Gastrocnemius medialis (tissue), 4 donors: ENCODE measurements around the gene SLC10A3. TPM values are rescaled to one million over a fixed set of nuclear protein-coding genes. Genes with fewer than 3 reads are reported as not detected.

ENCODE experiments used
- ATAC-seq, 2 donors: fragments of 150-250 bp; one replicate each; pipeline ENCODE4 v1.9.1; 2016
- DNase-seq, 2 donors: peaks; one replicate each; pipeline ENCODE4 v3.0.0-alpha.2; 2019
- H3K27ac ChIP-seq, 4 donors: fragments of 200-600 bp; sonication (generic); 1 replicate in 1 of 4; 2 replicates in 3 of 4; pipeline ENCODE4 v1.5.1; 2016 to 2018; ENCODE audit warnings: mild to moderate bottlenecking in 2 of 4, moderate library complexity in 1 of 4
- H3K27me3 ChIP-seq, 3 donors: fragments of 200-600 bp; sonication (generic) in 2 of 3; 1 replicate in 1 of 3; 2 replicates in 2 of 3; pipeline versions ENCODE4 v1.5.1 to v1.6.0; 2016 to 2019; ENCODE audit warnings: mild to moderate bottlenecking in 1 of 3, moderate library complexity in 1 of 3
- H3K36me3 ChIP-seq, 2 donors: fragments of 200-600 bp; sonication (generic) in 1 of 2; one replicate each; pipeline ENCODE4 v1.5.1; 2017 to 2018
- H3K4me1 ChIP-seq, 2 donors: fragments of 200-600 bp; sonication (generic) in 1 of 2; one replicate each; pipeline ENCODE4 v1.5.1; 2016 to 2017; ENCODE audit warnings: mild to moderate bottlenecking in 2 of 2
- H3K4me3 ChIP-seq, 4 donors: fragments of 200-600 bp; sonication (generic) in 3 of 4; 1 replicate in 1 of 4; 2 replicates in 3 of 4; pipeline ENCODE4 v1.5.1; 2016 to 2019; ENCODE audit warnings: mild to moderate bottlenecking in 2 of 4
- H3K9me3 ChIP-seq, 3 donors: fragments of 200-600 bp; sonication (generic) in 2 of 3; 1 replicate in 1 of 3; 2 replicates in 2 of 3; pipeline ENCODE4 v1.5.1; 2016 to 2019
- POLR2A ChIP-seq, 2 donors: fragments of 450-650 bp; IDR thresholded peaks; one replicate each; pipeline ENCODE4 v1.6.1; 2017; ENCODE audit warnings: antibody characterized with exemption in 2 of 2, mild to moderate bottlenecking in 2 of 2, moderate library complexity in 2 of 2
- in situ Hi-C, 4 donors: fragments of 200-750 bp; cut with MboI; loops; one replicate each; pipeline versions ENCODE4 v1.15.0 to v1.8.0; 2017; ENCODE audit warnings: low sequenced_read_pairs in 4 of 4
- intact Hi-C: fragments of 100-400 bp; cut with DNase I; formaldehyde crosslinking; loops from one replicate; pipeline ENCODE4 v1.15.1; 2023; ENCODE audit warnings: low total_unique reads
- total RNA-seq, 4 donors: library from RNA; depleted of rRNA; stranded (reverse); fragments of >200 nt; gene quantifications; one replicate each; pipeline versions ENCODE4 v1.1.0 to v1.2.3, GENCODE V29; 2016
- TF ChIP-seq, protein P1 (sequence below), 5 experiments: fragments of 450-650 bp in 3 of 5; fragments of 200-600 bp in 2 of 5; sonication (generic) in 2 of 5; IDR thresholded peaks in 4 of 5; conservative IDR thresholded peaks in 1 of 5; 1 replicate in 4 of 5; 2 replicates in 1 of 5; pipeline ENCODE4 v1.5.1; 2016 to 2019; ENCODE audit warnings: antibody characterized with exemption in 5 of 5, mild to moderate bottlenecking in 3 of 5, moderate library complexity in 3 of 5

SLC10A3 gene
- total RNA-seq, 4 donors from 2014 or later: 11.8 to 33.3 (median 21.0) TPM

DNA sequence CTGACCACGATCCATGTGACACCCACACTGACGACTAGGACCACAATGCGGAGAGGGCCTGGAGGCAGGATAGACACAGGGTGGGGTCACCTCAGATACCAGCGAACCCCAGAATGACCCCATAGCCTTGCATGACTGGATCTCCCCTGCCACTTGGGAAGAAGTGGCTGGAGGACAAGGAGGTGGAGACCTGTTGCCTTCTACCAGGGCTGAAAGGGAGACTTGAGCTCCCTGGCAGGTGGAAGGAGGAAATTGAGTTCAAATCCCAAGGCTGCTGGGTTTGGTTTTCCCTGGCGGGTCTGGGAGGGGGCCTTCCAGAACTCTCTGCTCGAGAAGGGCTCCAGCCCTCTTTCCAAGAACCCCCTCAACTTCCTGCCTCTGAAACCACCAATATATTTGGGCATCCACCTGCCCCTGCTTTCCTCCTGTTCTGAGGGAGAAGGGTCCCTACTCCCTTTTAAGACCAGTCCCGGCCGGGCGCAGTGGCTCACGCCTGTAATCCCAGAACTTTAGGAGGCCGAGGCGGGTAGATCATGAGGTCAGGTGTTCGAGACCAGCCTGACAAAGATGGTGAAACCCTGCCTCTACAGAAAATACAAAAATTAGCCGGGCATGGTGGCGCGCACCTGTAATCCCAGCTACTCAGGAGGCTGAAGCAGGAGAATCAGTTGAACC lies 22.6 kb upstream of the SLC10A3 start:
- Histone ChIP-seq H3K27me3 (no peaks in the 10 kb centered on the region), H3K9me3 (no peaks in the 10 kb centered on the region), H3K27ac (no peak overlapping the region), H3K36me3 (no peaks in the 10 kb centered on the region), H3K4me1 (peaks cover 0 to 12% of the 10 kb centered on the region in 2 donors), H3K4me3 (no peak overlapping the region)
- in situ Hi-C loops: no loop called here
- ATAC-seq: no peak
- no peak for DNase-seq
- intact Hi-C loops: loop anchor here (10.0 kb wide), 1 partner anchor 588 kb away; the partner anchor contains the start of gene ARHGAP4
- TF ChIP-seq, protein P1, sequence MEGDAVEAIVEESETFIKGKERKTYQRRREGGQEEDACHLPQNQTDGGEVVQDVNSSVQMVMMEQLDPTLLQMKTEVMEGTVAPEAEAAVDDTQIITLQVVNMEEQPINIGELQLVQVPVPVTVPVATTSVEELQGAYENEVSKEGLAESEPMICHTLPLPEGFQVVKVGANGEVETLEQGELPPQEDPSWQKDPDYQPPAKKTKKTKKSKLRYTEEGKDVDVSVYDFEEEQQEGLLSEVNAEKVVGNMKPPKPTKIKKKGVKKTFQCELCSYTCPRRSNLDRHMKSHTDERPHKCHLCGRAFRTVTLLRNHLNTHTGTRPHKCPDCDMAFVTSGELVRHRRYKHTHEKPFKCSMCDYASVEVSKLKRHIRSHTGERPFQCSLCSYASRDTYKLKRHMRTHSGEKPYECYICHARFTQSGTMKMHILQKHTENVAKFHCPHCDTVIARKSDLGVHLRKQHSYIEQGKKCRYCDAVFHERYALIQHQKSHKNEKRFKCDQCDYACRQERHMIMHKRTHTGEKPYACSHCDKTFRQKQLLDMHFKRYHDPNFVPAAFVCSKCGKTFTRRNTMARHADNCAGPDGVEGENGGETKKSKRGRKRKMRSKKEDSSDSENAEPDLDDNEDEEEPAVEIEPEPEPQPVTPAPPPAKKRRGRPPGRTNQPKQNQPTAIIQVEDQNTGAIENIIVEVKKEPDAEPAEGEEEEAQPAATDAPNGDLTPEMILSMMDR (IDR thresholded peaks at IDR 0.05 in 4 of 5, conservative IDR thresholded peaks at IDR 0.05 in 1 of 5): no peak
- no peak for TF ChIP-seq POLR2A (IDR thresholded peaks at IDR 0.05)

DNA sequence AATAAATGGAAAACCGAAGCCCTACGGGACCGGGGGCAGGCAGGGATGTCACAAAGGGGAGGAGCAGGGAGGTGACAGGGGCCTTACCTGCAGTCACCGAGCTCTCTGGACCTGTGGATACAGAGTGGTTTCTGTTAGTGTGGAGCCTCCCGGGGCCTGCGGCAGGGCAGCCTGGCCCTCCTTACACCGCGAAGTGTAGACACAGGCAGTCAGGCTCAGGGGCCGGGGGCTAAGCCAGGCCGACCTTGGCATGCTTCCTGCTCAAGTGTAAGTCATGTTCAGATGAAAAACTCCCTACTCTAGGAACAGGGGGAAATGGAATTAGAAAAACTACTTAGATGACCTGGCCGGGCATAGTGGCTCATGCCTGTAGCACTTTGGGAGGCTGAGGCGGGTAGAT lies 21.3 kb upstream of the SLC10A3 start:
- intact Hi-C loops (loop anchor here (10.0 kb wide), 1 partner anchor 587 kb away; the partner anchor contains the start of gene ARHGAP4), in situ Hi-C loops (no loop called here)
- ATAC-seq: no peak
- DNase-seq: no peak
- Histone ChIP-seq H3K36me3 (no peaks in the 10 kb centered on the region), H3K4me1 (peaks cover 0 to 9% of the 10 kb centered on the region in 2 donors), H3K4me3 (no peak overlapping the region), H3K27me3 (no peaks in the 10 kb centered on the region), H3K9me3 (no peaks in the 10 kb centered on the region), H3K27ac (no peak overlapping the region)
- no peak for TF ChIP-seq POLR2A (IDR thresholded peaks at IDR 0.05)
- TF ChIP-seq, protein P1 (IDR thresholded peaks at IDR 0.05 in 4 of 5, conservative IDR thresholded peaks at IDR 0.05 in 1 of 5): no peak

DNA sequence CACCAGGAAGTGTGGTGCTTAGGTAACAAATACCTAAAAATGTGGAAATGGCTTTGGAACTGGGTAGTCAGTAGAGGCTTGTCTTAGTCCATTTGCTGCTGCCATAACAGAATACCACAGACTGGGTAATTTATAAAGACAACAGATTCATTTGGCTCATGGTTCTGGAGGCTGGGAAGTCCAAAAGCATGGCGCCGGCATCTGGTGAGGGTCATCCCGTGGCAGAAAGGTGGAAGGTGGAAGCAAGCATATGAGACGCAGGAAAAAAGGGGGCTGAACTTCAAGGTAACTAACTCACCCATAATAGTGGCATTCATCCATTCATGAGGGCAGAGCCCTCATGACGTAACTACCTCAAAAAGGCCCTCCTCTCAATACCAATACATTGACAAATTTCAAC lies 19.0 kb upstream of the SLC10A3 start:
- Histone ChIP-seq H3K27me3 (no peaks in the 10 kb centered on the region), H3K4me1 (no peaks in the 10 kb centered on the region), H3K27ac (no peak overlapping the region), H3K9me3 (no peaks in the 10 kb centered on the region), H3K4me3 (no peak overlapping the region), H3K36me3 (peaks cover 0 to 4% of the 10 kb centered on the region in 2 donors)
- in situ Hi-C loops: no loop called here
- DNase-seq: no peak
- no peak for ATAC-seq
- intact Hi-C loops: no loop called here
- no peak for TF ChIP-seq POLR2A (IDR thresholded peaks at IDR 0.05)
- TF ChIP-seq, protein P1 (IDR thresholded peaks at IDR 0.05 in 4 of 5, conservative IDR thresholded peaks at IDR 0.05 in 1 of 5): no peak

DNA sequence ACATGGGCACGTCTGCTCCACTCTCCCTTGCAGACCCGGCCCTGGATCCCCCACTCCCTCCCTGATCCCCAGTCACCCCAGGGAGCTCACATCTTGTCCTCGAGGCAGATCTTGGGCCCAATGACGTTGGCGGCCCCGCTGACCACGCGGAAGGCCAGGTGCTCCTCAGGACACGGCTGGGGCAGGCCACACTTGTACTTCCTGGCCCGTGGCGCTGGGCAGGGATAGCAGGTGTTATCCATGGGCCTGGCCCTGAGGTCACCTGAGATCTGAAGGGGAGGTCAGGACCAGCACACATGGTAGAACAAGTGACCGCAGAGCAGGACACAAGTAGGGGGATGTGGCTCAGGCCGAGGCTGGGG lies 17.9 kb upstream of the SLC10A3 start:
- Histone ChIP-seq H3K4me1 (no peaks in the 10 kb centered on the region), H3K27ac (no peak overlapping the region), H3K9me3 (no peaks in the 10 kb centered on the region), H3K27me3 (no peaks in the 10 kb centered on the region), H3K4me3 (no peak overlapping the region), H3K36me3 (peaks cover 0 to 4% of the 10 kb centered on the region in 2 donors)
- no peak for ATAC-seq
- intact Hi-C loops (no loop called here), in situ Hi-C loops (no loop called here)
- no peak for TF ChIP-seq POLR2A (IDR thresholded peaks at IDR 0.05)
- no peak for DNase-seq

DNA sequence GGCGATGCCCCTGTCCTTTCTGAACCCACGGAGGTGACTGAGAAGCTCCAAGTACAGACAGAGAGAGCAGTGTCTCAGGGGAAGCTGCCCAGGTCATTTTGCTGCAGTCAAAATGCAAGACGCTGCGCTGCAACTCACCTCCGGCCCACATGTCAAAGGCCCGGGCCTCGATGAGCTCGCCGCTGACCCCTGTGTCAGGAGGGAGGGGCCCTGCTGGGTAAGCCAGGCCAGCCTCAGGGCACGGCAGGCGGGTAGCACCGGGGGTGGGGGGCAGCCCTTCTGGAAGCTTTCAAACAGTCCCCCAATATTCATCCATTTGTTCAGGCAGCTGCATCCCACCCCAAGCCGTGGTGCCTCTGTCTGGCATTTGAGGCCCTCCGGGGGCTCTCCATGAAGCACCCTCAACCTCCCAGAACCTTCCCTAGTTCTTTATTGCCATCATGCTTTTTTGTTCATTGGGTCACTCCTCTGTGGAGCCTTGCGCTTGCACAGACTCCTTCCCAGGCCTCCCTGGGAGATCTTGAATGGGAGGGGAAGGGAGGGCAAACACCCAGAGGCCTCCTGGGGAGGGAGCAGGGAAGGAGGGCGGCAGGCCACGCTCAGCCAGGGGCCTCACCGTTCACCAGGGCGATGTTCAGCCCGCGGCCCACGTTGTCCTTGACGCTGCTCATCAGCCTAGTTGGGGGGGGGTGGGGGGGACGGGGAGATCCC lies 17.4 kb upstream of the SLC10A3 start:
- intact Hi-C loops: no loop called here
- H3K4me3 ChIP-seq: no peak overlapping the region
- no peak overlapping the region for H3K27ac ChIP-seq
- DNase-seq (no peak), ATAC-seq (no peak)
- H3K9me3 ChIP-seq: no peaks in the 10 kb centered on the region
- in situ Hi-C loops: no loop called here
- peaks cover 0 to 4% of the 10 kb centered on the region in 2 donors for H3K36me3 ChIP-seq
- TF ChIP-seq POLR2A (IDR thresholded peaks at IDR 0.05): no peak
- TF ChIP-seq, protein P1 (IDR thresholded peaks at IDR 0.05 in 4 of 5, conservative IDR thresholded peaks at IDR 0.05 in 1 of 5): no peak
- no peaks in the 10 kb centered on the region for H3K27me3 ChIP-seq
- no peaks in the 10 kb centered on the region for H3K4me1 ChIP-seq
